Type B pancreatic cell (in vitro differentiated cells): ENCODE measurements around the gene KY. TPM values are rescaled to one million over a fixed set of nuclear protein-coding genes. Genes with fewer than 3 reads are reported as not detected.

Experiments used
- DNase-seq: peaks from one replicate; pipeline ENCODE4 v3.0.0; 2021; ENCODE audit warnings: mixed read lengths; ENCODE audit not compliant: unreplicated experiment; ENCODE audit errors: extremely low spot score
- H3K27ac Mint-ChIP-seq: 2 replicates; pipeline ENCODE4 v1.8.0; 2021; ENCODE audit warnings: mild to moderate bottlenecking, mixed read lengths
- H3K27me3 Mint-ChIP-seq: 2 replicates; pipeline ENCODE4 v1.8.0; 2021; ENCODE audit warnings: mixed read lengths
- H3K36me3 Mint-ChIP-seq: 2 replicates; pipeline ENCODE4 v1.8.0; 2021; ENCODE audit warnings: mixed read lengths
- H3K4me1 Mint-ChIP-seq: one replicate; pipeline ENCODE4 v1.8.0; 2021; ENCODE audit warnings: mixed read lengths; ENCODE audit not compliant: unreplicated experiment
- H3K4me3 Mint-ChIP-seq: 2 replicates; pipeline ENCODE4 v1.8.0; 2021; ENCODE audit warnings: mild to moderate bottlenecking, mixed read lengths
- H3K9me3 Mint-ChIP-seq: 2 replicates; pipeline ENCODE4 v1.8.0; 2021; ENCODE audit warnings: mixed read lengths
- CTCF ChIP-seq: fragments of 200-600 bp; sonication (generic); conservative IDR thresholded peaks from 2 replicates; pipeline ENCODE4 v1.5.0; 2021; ENCODE audit warnings: antibody characterized with exemption, mild to moderate bottlenecking
- total RNA-seq: library from RNA; stranded (reverse); gene quantifications from 2 replicates; pipeline ENCODE4 v1.2.1, GENCODE V29; 2021; ENCODE audit warnings: low replicate concordance

Gene KY
- total RNA-seq, 1 donor from 2014 or later: 0.58 TPM

DNA sequence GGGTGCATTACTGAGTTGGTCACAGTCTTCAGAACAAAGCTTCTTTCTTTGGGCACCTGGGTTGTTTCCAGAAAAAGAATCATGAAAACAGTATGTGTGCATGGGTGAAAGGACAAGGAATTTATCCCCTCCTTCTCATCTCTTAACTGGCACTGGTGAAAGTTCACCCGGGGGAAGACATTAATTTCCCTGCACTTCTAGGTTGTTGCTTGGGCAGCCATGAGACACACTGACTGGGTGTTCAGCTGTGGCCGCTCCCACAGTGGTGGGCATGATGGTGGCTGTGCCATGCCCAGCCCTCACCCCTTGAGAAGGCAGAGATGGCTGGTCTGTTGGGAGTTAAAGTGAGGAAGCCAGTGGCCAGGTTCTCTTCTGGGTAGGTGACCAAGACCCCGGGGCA is 16.6 kb upstream of the KY start:
- no peaks in the 10 kb centered on the region for H3K4me1 Mint-ChIP-seq
- peaks cover 26% of the 10 kb centered on the region for H3K27me3 Mint-ChIP-seq
- DNase-seq: no peak
- H3K4me3 Mint-ChIP-seq: no peak overlapping the region
- H3K36me3 Mint-ChIP-seq: no peaks in the 10 kb centered on the region
- H3K9me3 Mint-ChIP-seq: no peaks in the 10 kb centered on the region
- H3K27ac Mint-ChIP-seq: no peak overlapping the region
- TF ChIP-seq CTCF: no peak

DNA sequence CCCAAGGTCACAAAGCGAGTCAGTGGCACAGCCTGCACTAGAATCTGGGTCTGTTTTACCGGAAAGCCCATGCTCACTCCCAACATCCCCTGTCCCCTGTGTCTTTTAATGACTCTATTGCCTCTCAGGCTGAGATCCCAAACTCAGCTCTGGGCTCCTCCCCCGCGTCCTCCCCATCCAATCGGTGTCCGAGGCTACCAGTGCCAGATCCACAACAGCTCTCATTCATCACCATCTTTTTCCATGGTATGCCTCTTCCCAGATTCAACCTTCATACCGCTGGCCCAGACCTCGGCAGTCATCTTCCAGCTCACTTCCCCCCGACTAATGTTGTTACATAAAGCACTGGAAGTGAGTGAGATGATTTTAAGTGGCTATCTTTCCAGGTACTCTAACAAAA is 16.1 kb upstream of the KY start:
- Mint-ChIP-seq H3K4me3 (no peak overlapping the region), H3K36me3 (no peaks in the 10 kb centered on the region), H3K9me3 (no peaks in the 10 kb centered on the region), H3K4me1 (no peaks in the 10 kb centered on the region), H3K27me3 (peaks cover 26% of the 10 kb centered on the region), H3K27ac (no peak overlapping the region)
- no peak for DNase-seq
- no peak for TF ChIP-seq CTCF

DNA sequence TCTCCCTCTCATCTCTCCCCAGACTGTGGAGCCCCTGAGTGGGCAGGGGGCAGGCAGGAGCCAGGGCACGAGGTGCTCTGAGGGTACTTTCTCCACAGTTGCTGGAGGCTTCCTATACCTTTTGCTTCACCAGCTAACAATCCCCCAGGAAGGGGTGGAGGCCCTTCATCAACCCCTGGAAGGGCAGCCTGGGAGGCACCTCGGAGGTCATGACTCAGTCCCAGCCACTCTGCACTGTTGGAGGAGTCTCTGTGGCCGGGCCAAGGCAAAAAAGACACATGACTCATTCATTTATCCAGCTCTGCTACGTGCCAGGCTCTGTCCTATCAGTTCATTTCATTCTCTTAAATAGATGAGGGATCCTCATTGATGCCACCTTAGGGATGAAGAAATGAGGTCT is 15.6 kb upstream of the KY start:
- Mint-ChIP-seq H3K4me1 (no peaks in the 10 kb centered on the region), H3K9me3 (no peaks in the 10 kb centered on the region), H3K4me3 (no peak overlapping the region), H3K27me3 (peaks cover 26% of the 10 kb centered on the region), H3K36me3 (no peaks in the 10 kb centered on the region), H3K27ac (no peak overlapping the region)
- TF ChIP-seq CTCF: no peak
- no peak for DNase-seq

- no peak for TF ChIP-seq CTCF
- Mint-ChIP-seq H3K9me3 (no peaks in the 10 kb centered on the region), H3K4me1 (no peaks in the 10 kb centered on the region), H3K36me3 (no peaks in the 10 kb centered on the region), H3K27me3 (peaks cover 28% of the 10 kb centered on the region), H3K4me3 (no peak overlapping the region), H3K27ac (no peak overlapping the region)
- no peak for DNase-seq
These were observed 15.2 kb upstream of the KY start for GRCh38 chr3:134666052-134666451.

GRCh38 chr3:134665243-134665642 is 14.4 kb upstream of the KY start:
- Mint-ChIP-seq H3K4me1 (no peaks in the 10 kb centered on the region), H3K4me3 (no peak overlapping the region), H3K9me3 (no peaks in the 10 kb centered on the region), H3K36me3 (no peaks in the 10 kb centered on the region), H3K27ac (no peak overlapping the region), H3K27me3 (peaks cover 28% of the 10 kb centered on the region)
- no peak for TF ChIP-seq CTCF
- no peak for DNase-seq
